Activated naive CD4-positive, alpha-beta T cell treated with anti-CD3 and anti-CD28 coated beads, Interleukin-2, amount 50 U/mL, for 24 hours (primary cell): ENCODE data around the gene LAMB2.

Experiments
- H3K27ac Mint-ChIP-seq: one replicate; pipeline ENCODE4 v1.8.0; 2021; ENCODE audit warnings: mild to moderate bottlenecking, mixed read lengths
- H3K27me3 Mint-ChIP-seq: one replicate; pipeline ENCODE4 v1.8.0; 2021; ENCODE audit warnings: mixed read lengths
- H3K36me3 Mint-ChIP-seq: one replicate; pipeline ENCODE4 v1.8.0; 2021; ENCODE audit warnings: mixed read lengths
- H3K4me1 Mint-ChIP-seq: one replicate; pipeline ENCODE4 v1.8.0; 2021; ENCODE audit warnings: mixed read lengths
- H3K4me3 Mint-ChIP-seq: one replicate; pipeline ENCODE4 v1.8.0; 2021; ENCODE audit warnings: mild to moderate bottlenecking, mixed read lengths
- H3K9me3 Mint-ChIP-seq: one replicate; pipeline ENCODE4 v1.8.0; 2021; ENCODE audit warnings: mixed read lengths

Gene LAMB2

GRCh38 chr3:49134471-49135265 lies 1.8 kb upstream of the LAMB2 start:
- Mint-ChIP-seq H3K4me3 (no peak overlapping the region), H3K9me3 (no peaks in the 10 kb centered on the region), H3K36me3 (no peaks in the 10 kb centered on the region), H3K4me1 (no peaks in the 10 kb centered on the region), H3K27ac (no peak overlapping the region), H3K27me3 (peaks cover 13% of the 10 kb centered on the region)

- no peaks in the 10 kb centered on the region for H3K4me1 Mint-ChIP-seq
- H3K27me3 Mint-ChIP-seq = peaks cover 13% of the 10 kb centered on the region
- no peak overlapping the region for H3K27ac Mint-ChIP-seq
- H3K4me3 Mint-ChIP-seq = no peak overlapping the region
- H3K9me3 Mint-ChIP-seq = no peaks in the 10 kb centered on the region
- no peaks in the 10 kb centered on the region for H3K36me3 Mint-ChIP-seq
Measured at GRCh38 chr3:49133226-49133951, 539 bp upstream of the LAMB2 start.

- Mint-ChIP-seq H3K27ac (no peak overlapping the region), H3K9me3 (no peaks in the 10 kb centered on the region), H3K4me3 (no peak overlapping the region), H3K36me3 (no peaks in the 10 kb centered on the region), H3K27me3 (peaks cover 13% of the 10 kb centered on the region), H3K4me1 (no peaks in the 10 kb centered on the region)
Measured at GRCh38 chr3:49132073-49132436, 795 bp downstream of the LAMB2 start.

- Mint-ChIP-seq H3K4me3 (no peak overlapping the region), H3K27ac (no peak overlapping the region), H3K36me3 (no peaks in the 10 kb centered on the region)
Measured at GRCh38 chr3:49131576-49131975, 1.3 kb downstream of the LAMB2 start.

GRCh38 chr3:49131040-49131439 lies 1.8 kb downstream of the LAMB2 start:
- Mint-ChIP-seq H3K27ac (no peak overlapping the region), H3K4me3 (no peak overlapping the region), H3K4me1 (no peaks in the 10 kb centered on the region), H3K27me3 (peaks cover 13% of the 10 kb centered on the region), H3K36me3 (no peaks in the 10 kb centered on the region), H3K9me3 (no peaks in the 10 kb centered on the region)

More at GRCh38 chr3:49131576-49131975, 1.3 kb downstream of the LAMB2 start:
- Mint-ChIP-seq H3K9me3 (no peaks in the 10 kb centered on the region), H3K4me1 (no peaks in the 10 kb centered on the region), H3K27me3 (peaks cover 13% of the 10 kb centered on the region)

GRCh38 chr3:49124991-49125670 lies 7.7 kb downstream of the LAMB2 start:
- no peaks in the 10 kb centered on the region for H3K27me3 Mint-ChIP-seq

GRCh38 chr3:49124203-49124602 lies 8.6 kb downstream of the LAMB2 start:
- Mint-ChIP-seq H3K36me3 (no peaks in the 10 kb centered on the region), H3K27ac (no peak overlapping the region), H3K4me3 (no peak overlapping the region), H3K27me3 (no peaks in the 10 kb centered on the region), H3K9me3 (no peaks in the 10 kb centered on the region), H3K4me1 (peaks cover 9% of the 10 kb centered on the region)

More at GRCh38 chr3:49124991-49125670, 7.7 kb downstream of the LAMB2 start:
- Mint-ChIP-seq H3K4me1 (peaks cover 4% of the 10 kb centered on the region), H3K27ac (no peak overlapping the region), H3K9me3 (no peaks in the 10 kb centered on the region), H3K4me3 (no peak overlapping the region), H3K36me3 (no peaks in the 10 kb centered on the region)

GRCh38 chr3:49123687-49124086 lies 9.2 kb downstream of the LAMB2 start:
- Mint-ChIP-seq H3K9me3 (no peaks in the 10 kb centered on the region), H3K4me1 (peaks cover 15% of the 10 kb centered on the region), H3K4me3 (no peak overlapping the region), H3K27ac (no peak overlapping the region), H3K36me3 (no peaks in the 10 kb centered on the region), H3K27me3 (no peaks in the 10 kb centered on the region)

GRCh38 chr3:49122886-49123545 lies 9.8 kb downstream of the LAMB2 start:
- H3K9me3 Mint-ChIP-seq = no peaks in the 10 kb centered on the region
- H3K4me1 Mint-ChIP-seq = peaks cover 16% of the 10 kb centered on the region
- H3K27me3 Mint-ChIP-seq = no peaks in the 10 kb centered on the region
- H3K4me3 Mint-ChIP-seq = no peak overlapping the region
- H3K36me3 Mint-ChIP-seq = no peaks in the 10 kb centered on the region
- no peak overlapping the region for H3K27ac Mint-ChIP-seq

GRCh38 chr3:49122451-49122850 lies 10.4 kb downstream of the LAMB2 start:
- Mint-ChIP-seq H3K4me3 (no peak overlapping the region), H3K27ac (peak overlapping the region; percentile 70), H3K4me1 (peaks cover 21% of the 10 kb centered on the region), H3K9me3 (no peaks in the 10 kb centered on the region), H3K27me3 (no peaks in the 10 kb centered on the region), H3K36me3 (peaks cover 2% of the 10 kb centered on the region)

GRCh38 chr3:49122022-49122421 lies 10.8 kb downstream of the LAMB2 start:
- peak overlapping the region; percentile 70 for H3K27ac Mint-ChIP-seq
- H3K36me3 Mint-ChIP-seq = peaks cover 2% of the 10 kb centered on the region
- H3K4me1 Mint-ChIP-seq = peaks cover 23% of the 10 kb centered on the region
- no peaks in the 10 kb centered on the region for H3K9me3 Mint-ChIP-seq
- H3K27me3 Mint-ChIP-seq = no peaks in the 10 kb centered on the region
- peak overlapping the region; percentile 92 for H3K4me3 Mint-ChIP-seq

- H3K27ac Mint-ChIP-seq = peak overlapping the region; percentile 74
- H3K27me3 Mint-ChIP-seq = no peaks in the 10 kb centered on the region
- H3K9me3 Mint-ChIP-seq = no peaks in the 10 kb centered on the region
- peaks cover 2% of the 10 kb centered on the region for H3K36me3 Mint-ChIP-seq
- peaks cover 23% of the 10 kb centered on the region for H3K4me1 Mint-ChIP-seq
- H3K4me3 Mint-ChIP-seq = peak overlapping the region; percentile 92
Measured at GRCh38 chr3:49121132-49121736, 11.6 kb downstream of the LAMB2 start.

- H3K27ac Mint-ChIP-seq = peak within 1 kb of the TSS; percentile 90
- H3K9me3 Mint-ChIP-seq = no peaks in the 10 kb centered on the region
- H3K27me3 Mint-ChIP-seq = no peaks in the 10 kb centered on the region
- peaks cover 2% of the 10 kb centered on the region for H3K36me3 Mint-ChIP-seq
- peak within 1 kb of the TSS; percentile 92 for H3K4me3 Mint-ChIP-seq
- peaks cover 23% of the 10 kb centered on the region for H3K4me1 Mint-ChIP-seq
Measured at GRCh38 chr3:49120438-49121131, 12.3 kb downstream of the LAMB2 start, which contains the start of gene USP19. TSS of gene USP19 (minus strand) at chr3:49120823. CDS start at chr3:49119145, 1,678 bp downstream.

GRCh38 chr3:49120096-49120437 lies 12.8 kb downstream of the LAMB2 start:
- peaks cover 2% of the 10 kb centered on the region for H3K36me3 Mint-ChIP-seq
- peaks cover 23% of the 10 kb centered on the region for H3K4me1 Mint-ChIP-seq
- no peaks in the 10 kb centered on the region for H3K9me3 Mint-ChIP-seq
- peak overlapping the region; percentile 90 for H3K27ac Mint-ChIP-seq
- no peaks in the 10 kb centered on the region for H3K27me3 Mint-ChIP-seq
- H3K4me3 Mint-ChIP-seq = peak overlapping the region; percentile 92
